ENCODE measurements around the gene NUP37. TPM values are rescaled to one million over a fixed set of nuclear protein-coding genes. Genes with fewer than 3 reads are reported as not detected.

The NUP37 gene
- total RNA-seq, 1 donor from 2014 or later, result 23.9 TPM

- DNase-seq, result no peak
Measured at GRCh38 chr12:102026728-102027127, 93.2 kb downstream of the NUP37 start.

DNA sequence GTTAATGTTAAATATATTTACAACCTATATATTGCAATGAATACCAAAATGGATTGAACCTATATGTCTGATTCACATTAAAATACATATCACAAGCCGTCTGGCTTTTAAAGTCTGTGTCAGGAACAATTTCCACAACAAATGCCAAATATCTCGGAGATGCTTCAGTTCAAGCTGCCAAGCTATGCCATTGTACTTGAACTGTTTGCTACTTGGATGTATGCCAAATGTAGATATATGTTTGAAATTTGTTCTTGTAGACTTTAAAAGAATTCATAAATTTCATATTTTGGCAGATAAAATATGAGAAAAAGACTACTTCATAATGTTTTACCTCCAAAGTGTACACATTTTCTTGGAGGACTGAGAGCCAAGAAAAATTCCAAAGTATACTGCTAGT, 95.1 kb downstream of the NUP37 start:
- DNase-seq, result peak; percentile 4

- no peak for DNase-seq
Measured at GRCh38 chr12:102023343-102023930, 96.5 kb downstream of the NUP37 start.

Other genes with a start within 250 kb of the NUP37 start
- gene DRAM1, start 242.5 kb downstream of the NUP37 start, total RNA-seq, result 6.2 TPM
- 29.4 TPM for gene WASHC3, start 58.1 kb downstream of the NUP37 start, total RNA-seq
- gene PARPBP, start 69 bp upstream of the NUP37 start, total RNA-seq, result 17.8 TPM
- not detected for gene PMCH, start 77.7 kb upstream of the NUP37 start, total RNA-seq

All from tongue (tissue), 2 donors.